PFSK-1 (cell line): Measurements from ENCODE around the gene TLCD5.

ENCODE experiments used
- FOXP2 ChIP-seq: optimal IDR thresholded peaks from 2 replicates; pipeline ENCODE3; 2011; ENCODE audit warnings: borderline replicate concordance, control low read depth, inconsistent platforms; ENCODE audit not compliant: insufficient read depth; ENCODE audit errors: extremely low read length, extremely low read depth
- POLR2AphosphoS5 ChIP-seq: IDR thresholded peaks from 2 replicates; pipeline ENCODE4 v1.6.1; 2012; ENCODE audit warnings: low read depth, mild to moderate bottlenecking, control low read depth, low read length, moderate library complexity
- SIN3A ChIP-seq: IDR thresholded peaks from 2 replicates; pipeline ENCODE4 v1.6.1; 2012; ENCODE audit warnings: mild to moderate bottlenecking, low read length, moderate library complexity, borderline replicate concordance; ENCODE audit not compliant: insufficient read depth
- TAF1 ChIP-seq: IDR thresholded peaks from 2 replicates; pipeline ENCODE4 v1.6.1; 2012; ENCODE audit warnings: low read length, control low read depth, borderline replicate concordance; ENCODE audit not compliant: insufficient read depth
- TF ChIP-seq, protein P1 (sequence below), 2 experiments: IDR thresholded peaks; 2 replicates each; pipeline versions ENCODE4 v1.6.1 to v1.8.0; 2011 to 2012; ENCODE audit warnings: low read depth in 2 of 2, low read length in 2 of 2, control low read depth in 1 of 2, inconsistent platforms in 1 of 2, mild to moderate bottlenecking in 1 of 2, moderate library complexity in 1 of 2; ENCODE audit not compliant: insufficient read depth in 1 of 2

Gene TLCD5

DNA sequence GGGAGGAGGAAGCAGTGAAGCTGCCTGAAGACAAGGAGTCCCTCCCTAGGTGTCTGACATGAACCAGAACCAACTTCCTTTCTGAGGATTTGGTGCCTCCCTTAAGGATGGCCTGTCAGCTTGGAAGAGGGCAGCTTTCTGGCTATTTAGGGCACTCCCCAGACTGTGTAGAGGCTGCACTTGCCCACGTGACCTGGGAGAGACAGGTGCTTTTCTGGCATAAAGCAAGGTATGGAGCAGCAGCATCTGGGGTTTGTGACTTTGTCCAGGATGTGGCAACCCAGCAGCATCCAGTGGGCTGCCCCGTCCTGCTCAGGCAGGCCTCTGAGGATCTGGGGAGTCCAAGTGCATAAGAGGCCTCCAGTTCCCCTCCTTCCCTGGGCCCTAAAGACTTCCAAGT, 42.0 kb upstream of the TLCD5 start:
- TF ChIP-seq SIN3A, result no peak
- TF ChIP-seq, protein P1, sequence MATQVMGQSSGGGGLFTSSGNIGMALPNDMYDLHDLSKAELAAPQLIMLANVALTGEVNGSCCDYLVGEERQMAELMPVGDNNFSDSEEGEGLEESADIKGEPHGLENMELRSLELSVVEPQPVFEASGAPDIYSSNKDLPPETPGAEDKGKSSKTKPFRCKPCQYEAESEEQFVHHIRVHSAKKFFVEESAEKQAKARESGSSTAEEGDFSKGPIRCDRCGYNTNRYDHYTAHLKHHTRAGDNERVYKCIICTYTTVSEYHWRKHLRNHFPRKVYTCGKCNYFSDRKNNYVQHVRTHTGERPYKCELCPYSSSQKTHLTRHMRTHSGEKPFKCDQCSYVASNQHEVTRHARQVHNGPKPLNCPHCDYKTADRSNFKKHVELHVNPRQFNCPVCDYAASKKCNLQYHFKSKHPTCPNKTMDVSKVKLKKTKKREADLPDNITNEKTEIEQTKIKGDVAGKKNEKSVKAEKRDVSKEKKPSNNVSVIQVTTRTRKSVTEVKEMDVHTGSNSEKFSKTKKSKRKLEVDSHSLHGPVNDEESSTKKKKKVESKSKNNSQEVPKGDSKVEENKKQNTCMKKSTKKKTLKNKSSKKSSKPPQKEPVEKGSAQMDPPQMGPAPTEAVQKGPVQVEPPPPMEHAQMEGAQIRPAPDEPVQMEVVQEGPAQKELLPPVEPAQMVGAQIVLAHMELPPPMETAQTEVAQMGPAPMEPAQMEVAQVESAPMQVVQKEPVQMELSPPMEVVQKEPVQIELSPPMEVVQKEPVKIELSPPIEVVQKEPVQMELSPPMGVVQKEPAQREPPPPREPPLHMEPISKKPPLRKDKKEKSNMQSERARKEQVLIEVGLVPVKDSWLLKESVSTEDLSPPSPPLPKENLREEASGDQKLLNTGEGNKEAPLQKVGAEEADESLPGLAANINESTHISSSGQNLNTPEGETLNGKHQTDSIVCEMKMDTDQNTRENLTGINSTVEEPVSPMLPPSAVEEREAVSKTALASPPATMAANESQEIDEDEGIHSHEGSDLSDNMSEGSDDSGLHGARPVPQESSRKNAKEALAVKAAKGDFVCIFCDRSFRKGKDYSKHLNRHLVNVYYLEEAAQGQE (IDR thresholded peaks at IDR 0.05; ENCODE audit: insufficient read depth in 1 of 2, low read depth in 2 of 2, low read length in 2 of 2), result no peak
- no peak for TF ChIP-seq TAF1
- TF ChIP-seq POLR2AphosphoS5, result no peak
- TF ChIP-seq FOXP2, result no peak

DNA sequence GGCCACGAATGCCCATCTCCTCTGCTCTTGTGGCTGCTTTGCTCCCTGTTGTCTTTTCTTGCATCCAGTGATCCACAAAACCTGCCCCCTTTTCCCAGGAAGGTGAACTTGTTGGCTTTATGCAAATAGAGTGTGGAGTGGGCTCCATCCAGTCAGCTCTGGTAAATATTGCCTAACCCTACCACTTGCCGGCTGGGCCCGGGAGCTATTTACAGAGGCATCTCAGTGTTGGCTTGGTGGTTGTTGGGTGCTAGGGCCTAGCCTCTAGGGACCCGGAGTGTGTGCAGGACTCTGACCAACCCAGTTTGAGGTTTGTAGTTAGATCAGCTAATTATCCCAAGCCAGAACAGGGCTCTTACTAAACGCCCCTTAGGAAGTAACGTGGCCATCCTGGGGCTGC, 40.8 kb upstream of the TLCD5 start:
- TF ChIP-seq FOXP2, result no peak
- TF ChIP-seq POLR2AphosphoS5, result no peak
- TF ChIP-seq, protein P1 (IDR thresholded peaks at IDR 0.05; ENCODE audit: insufficient read depth in 1 of 2, low read depth in 2 of 2, low read length in 2 of 2), result no peak
- TF ChIP-seq TAF1, result no peak
- TF ChIP-seq SIN3A, result no peak

DNA sequence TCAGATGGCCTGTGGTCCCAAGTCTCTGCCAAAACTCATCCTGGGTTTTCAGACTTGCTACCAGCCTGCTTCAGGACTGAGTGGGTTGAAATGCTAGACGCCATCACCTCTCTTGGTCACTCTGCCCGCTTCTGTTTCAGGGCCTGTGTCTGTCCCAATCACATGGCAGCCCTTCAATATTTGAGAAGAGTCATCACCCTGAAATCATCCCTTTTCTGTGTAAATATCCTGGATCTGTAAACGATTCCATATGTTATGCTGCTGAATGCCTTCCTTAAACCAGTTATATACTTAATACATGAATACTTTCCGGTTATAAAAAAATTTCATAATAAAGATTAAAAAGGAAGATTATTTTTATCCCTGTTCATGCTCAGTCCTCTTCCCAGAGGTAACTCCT, 39.8 kb upstream of the TLCD5 start:
- no peak for TF ChIP-seq FOXP2
- no peak for TF ChIP-seq SIN3A
- no peak for TF ChIP-seq TAF1
- TF ChIP-seq POLR2AphosphoS5, result no peak
- TF ChIP-seq, protein P1 (IDR thresholded peaks at IDR 0.05; ENCODE audit: insufficient read depth in 1 of 2, low read depth in 2 of 2, low read length in 2 of 2), result no peak

DNA sequence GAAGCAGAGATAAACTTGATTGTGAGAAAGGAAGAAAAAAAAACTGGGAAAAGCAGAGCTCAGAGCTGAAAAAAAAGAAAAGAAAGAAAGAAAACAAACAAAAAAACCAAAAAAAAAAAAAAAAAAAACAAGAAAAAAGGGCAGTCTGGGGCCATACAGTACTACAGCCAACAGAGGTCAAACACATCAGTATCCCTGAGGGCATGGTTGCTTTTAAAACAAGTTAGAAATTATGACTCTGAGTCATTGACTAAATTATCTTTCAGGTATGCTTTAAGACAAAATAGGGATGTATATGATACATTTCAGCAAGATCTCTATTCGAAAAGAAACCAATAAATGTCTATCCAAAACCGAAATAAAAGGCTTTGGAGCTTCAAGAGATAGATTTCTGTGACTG, 37.1 kb upstream of the TLCD5 start:
- TF ChIP-seq FOXP2, result no peak

DNA sequence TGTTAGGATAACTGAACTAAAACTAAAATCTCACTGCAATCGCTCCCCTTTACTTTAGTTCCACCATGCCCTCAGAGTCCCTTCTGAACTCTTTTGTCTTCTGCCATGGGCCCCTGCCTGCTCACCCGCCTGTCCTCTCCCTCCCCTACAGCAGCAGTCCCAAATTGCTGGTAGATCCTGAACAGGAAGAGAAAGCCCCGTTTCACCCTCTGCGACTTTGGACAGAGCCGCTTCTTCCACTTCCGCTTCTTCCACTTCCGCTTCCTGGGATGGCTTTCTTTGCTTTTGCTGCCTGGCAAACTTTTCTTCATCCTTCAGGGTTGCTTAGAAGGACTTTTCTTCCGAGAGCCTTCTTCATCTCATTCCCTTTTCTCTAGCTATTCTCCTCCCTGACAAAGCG, 35.7 kb upstream of the TLCD5 start:
- TF ChIP-seq TAF1, result no peak
- TF ChIP-seq, protein P1 (IDR thresholded peaks at IDR 0.05; ENCODE audit: insufficient read depth in 1 of 2, low read depth in 2 of 2, low read length in 2 of 2), result peak in 1 of 2 experiments; percentile 58; a peak in 1 of 4 replicates
- TF ChIP-seq POLR2AphosphoS5, result no peak

DNA sequence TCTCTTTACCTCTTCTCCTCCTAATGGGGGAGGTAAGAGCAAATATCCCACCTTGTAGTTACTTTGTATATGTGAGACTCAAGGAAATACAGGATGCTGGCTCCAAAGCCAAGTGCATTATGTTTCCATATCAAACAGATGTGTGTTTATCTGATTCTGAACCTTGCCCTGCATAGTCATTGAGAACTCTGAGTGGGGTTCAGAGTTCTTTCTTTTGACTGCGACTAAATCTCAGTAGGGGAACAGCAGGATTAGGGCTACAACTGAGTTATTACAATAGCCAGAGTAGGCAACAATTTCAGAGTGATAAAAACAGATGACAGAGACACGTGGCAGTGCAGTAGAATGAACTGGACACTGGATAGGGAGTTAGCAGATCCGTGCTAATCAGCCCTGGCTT, 34.1 kb upstream of the TLCD5 start:
- TF ChIP-seq, protein P1 (IDR thresholded peaks at IDR 0.05; ENCODE audit: insufficient read depth in 1 of 2, low read depth in 2 of 2, low read length in 2 of 2), result no peak
- TF ChIP-seq SIN3A (no peak), POLR2AphosphoS5 (no peak), TAF1 (no peak), FOXP2 (no peak)
